Measurements from ENCODE around the gene C1QTNF6.
A peak's percentile ranks its signal among the peaks of the same experiment; 100 is the strongest.

Gene C1QTNF6

DNA sequence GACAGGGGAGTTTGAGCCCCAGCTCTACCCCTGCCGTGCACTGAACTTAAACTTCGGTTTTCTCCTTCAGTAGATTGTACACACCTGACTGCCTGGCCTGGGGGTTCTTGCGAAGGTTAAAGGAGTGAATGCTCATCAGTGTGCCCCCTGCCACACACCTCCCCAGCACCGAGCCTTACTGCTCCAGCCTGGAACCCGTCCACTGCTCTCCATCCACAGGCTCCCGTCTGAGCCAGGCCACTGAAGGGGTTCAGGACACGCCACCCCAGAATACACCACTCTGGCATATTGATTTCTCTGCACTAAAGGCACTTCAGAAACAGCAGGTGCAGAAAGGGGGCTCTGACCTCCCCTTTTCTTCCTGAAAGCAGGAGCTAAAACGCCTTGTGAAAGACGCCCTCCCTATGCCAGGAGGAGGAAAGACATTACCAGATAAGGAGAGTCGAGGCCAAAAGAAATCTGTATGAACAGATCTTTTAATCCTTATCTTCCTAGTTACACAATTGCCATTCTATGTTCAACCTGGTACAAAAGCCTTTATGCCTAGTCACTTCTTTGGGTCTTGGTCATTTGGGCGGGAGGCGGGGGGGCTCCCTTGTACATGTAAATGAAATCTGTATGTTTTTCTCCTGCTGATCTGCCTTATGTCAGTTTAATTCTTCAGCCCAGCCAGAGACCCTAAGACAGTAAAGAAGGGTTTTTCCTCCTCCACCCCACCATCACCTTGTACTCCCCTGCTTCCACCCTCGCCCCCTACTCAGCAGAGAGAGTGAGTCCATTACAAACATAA lies 26.1 kb upstream of the C1QTNF6 start:
- Mint-ChIP-seq H3K27me3 (no peaks in the 10 kb centered on the region), H3K4me3 (no peak overlapping the region), H3K36me3 (peaks cover 5% of the 10 kb centered on the region), H3K4me1 (peaks cover 72% of the 10 kb centered on the region), H3K9me3 (no peaks in the 10 kb centered on the region), H3K27ac (peak overlapping the region; percentile 30)

GRCh38 chr22:37213218-37213855 lies 25.3 kb upstream of the C1QTNF6 start:
- no peaks in the 10 kb centered on the region for H3K27me3 Mint-ChIP-seq
- no peak overlapping the region for H3K4me3 Mint-ChIP-seq
- H3K36me3 Mint-ChIP-seq = peaks cover 5% of the 10 kb centered on the region
- H3K9me3 Mint-ChIP-seq = no peaks in the 10 kb centered on the region
- H3K27ac Mint-ChIP-seq = no peak overlapping the region
- H3K4me1 Mint-ChIP-seq = peaks cover 72% of the 10 kb centered on the region

DNA sequence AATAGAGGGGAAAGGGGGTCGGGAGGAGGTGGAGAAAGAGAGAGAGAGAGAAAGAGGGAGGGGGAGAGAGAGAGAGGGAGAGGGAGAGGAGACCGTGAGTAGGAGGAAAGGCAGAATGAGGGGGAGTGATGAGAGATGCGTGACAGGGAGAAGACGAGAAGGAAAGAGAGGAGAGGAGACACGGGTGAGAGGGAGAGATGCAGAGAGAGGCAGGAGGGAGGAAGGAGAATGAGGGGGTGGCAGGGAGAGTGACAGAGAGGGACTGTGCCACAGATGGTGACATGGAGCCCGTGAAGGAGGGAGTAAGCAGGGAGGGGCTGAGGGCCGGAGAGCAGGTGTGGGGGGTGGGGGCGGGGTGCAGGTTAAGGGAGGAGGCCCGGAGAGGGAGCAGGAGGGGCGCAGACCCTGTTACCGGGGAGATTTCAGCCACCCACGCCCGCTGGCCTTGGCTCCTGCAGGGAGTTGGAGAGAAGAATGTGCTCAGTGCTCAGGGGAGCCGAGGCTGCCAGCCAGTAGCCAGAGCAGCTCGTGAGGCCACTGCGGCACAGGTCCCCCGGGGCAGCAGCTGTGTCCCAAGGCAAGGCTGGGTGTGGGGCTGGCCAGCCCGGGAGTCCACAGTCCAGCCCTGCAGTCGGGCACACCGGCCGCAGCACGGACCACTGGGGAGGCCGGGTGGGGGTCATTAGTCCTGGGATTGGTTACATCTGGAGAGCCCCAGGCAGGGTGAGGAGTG lies 24.3 kb upstream of the C1QTNF6 start, which contains the start of gene SSTR3:
Gene SSTR3 (minus strand): TSS at position 304 of the 733 bp plus-strand sequence. CDS start 4,674 bp downstream, outside the sequence.
- H3K9me3 Mint-ChIP-seq = no peaks in the 10 kb centered on the region
- H3K27me3 Mint-ChIP-seq = no peaks in the 10 kb centered on the region
- peaks cover 72% of the 10 kb centered on the region for H3K4me1 Mint-ChIP-seq
- H3K36me3 Mint-ChIP-seq = peaks cover 2% of the 10 kb centered on the region
- H3K27ac Mint-ChIP-seq = no peak within 1 kb of the TSS
- H3K4me3 Mint-ChIP-seq = peak within 1 kb of the TSS; percentile 1

DNA sequence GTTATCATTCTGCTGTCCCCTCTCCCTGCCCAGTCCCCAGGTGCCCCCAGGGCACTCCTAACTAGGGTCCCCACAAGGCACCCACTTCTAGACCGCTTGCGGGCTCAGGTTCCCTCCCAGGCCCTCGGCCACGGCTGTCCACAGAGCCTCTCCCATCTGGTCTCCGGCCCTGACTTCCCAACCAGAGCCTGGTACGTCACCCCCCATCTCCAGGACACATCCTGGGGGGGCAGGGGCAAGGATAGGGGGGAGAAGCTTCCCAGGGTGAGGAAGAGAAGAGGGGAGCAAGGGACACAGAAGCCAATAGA lies 23.8 kb upstream of the C1QTNF6 start:
- Mint-ChIP-seq H3K27ac (no peak overlapping the region), H3K36me3 (peaks cover 2% of the 10 kb centered on the region), H3K27me3 (no peaks in the 10 kb centered on the region), H3K9me3 (no peaks in the 10 kb centered on the region), H3K4me1 (peaks cover 71% of the 10 kb centered on the region), H3K4me3 (no peak overlapping the region)

DNA sequence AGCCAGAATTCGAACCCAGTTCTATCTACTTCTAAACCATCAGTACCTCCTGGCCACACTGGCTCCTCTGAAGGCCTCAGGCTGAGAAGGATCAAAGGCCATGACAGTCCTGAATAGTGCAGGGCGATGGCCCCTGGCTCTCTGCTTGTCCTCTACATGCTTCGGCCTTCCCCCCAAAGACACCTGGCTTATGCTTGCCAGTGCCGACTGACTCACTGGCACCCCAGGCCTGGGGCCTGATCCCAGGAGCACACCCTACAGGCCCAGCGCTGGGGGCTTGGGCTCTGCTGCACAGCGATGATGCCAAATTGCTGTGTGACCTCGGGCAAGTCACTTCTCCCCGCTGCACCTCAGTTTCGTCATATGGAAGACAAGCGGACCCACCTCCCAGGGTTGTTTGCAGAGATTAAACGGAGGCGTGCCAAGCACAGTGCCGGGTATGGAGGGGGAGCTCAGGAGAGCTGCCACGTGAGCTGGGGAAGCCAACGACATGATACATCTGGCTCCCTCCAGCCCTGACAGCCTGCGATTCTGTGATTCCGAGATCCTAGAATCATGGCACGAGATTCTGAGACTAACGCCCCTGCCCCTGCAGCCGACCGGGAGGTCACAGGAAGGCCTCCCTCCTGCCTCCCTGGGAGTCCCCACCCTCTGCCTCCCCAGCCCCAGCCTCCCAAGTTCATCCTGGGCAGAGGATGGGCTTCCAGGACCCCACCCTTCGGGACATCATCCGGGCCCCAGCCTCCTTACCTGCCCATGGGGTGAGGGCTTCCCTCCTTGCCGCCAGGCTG lies 23.2 kb upstream of the C1QTNF6 start:
- no peak overlapping the region for H3K4me3 Mint-ChIP-seq
- peaks cover 2% of the 10 kb centered on the region for H3K36me3 Mint-ChIP-seq
- H3K27me3 Mint-ChIP-seq = no peaks in the 10 kb centered on the region
- no peaks in the 10 kb centered on the region for H3K9me3 Mint-ChIP-seq
- H3K27ac Mint-ChIP-seq = no peak overlapping the region
- peaks cover 68% of the 10 kb centered on the region for H3K4me1 Mint-ChIP-seq

- Mint-ChIP-seq H3K36me3 (peaks cover 2% of the 10 kb centered on the region), H3K4me1 (peaks cover 70% of the 10 kb centered on the region), H3K9me3 (no peaks in the 10 kb centered on the region), H3K27ac (no peak overlapping the region), H3K27me3 (no peaks in the 10 kb centered on the region), H3K4me3 (no peak overlapping the region)
These were observed 22.2 kb upstream of the C1QTNF6 start for GRCh38 chr22:37210041-37210803.

GRCh38 chr22:37209140-37209845 lies 21.2 kb upstream of the C1QTNF6 start:
- Mint-ChIP-seq H3K36me3 (no peaks in the 10 kb centered on the region), H3K27ac (peak overlapping the region; percentile 14), H3K9me3 (no peaks in the 10 kb centered on the region), H3K27me3 (no peaks in the 10 kb centered on the region), H3K4me3 (no peak overlapping the region), H3K4me1 (peaks cover 70% of the 10 kb centered on the region)

DNA sequence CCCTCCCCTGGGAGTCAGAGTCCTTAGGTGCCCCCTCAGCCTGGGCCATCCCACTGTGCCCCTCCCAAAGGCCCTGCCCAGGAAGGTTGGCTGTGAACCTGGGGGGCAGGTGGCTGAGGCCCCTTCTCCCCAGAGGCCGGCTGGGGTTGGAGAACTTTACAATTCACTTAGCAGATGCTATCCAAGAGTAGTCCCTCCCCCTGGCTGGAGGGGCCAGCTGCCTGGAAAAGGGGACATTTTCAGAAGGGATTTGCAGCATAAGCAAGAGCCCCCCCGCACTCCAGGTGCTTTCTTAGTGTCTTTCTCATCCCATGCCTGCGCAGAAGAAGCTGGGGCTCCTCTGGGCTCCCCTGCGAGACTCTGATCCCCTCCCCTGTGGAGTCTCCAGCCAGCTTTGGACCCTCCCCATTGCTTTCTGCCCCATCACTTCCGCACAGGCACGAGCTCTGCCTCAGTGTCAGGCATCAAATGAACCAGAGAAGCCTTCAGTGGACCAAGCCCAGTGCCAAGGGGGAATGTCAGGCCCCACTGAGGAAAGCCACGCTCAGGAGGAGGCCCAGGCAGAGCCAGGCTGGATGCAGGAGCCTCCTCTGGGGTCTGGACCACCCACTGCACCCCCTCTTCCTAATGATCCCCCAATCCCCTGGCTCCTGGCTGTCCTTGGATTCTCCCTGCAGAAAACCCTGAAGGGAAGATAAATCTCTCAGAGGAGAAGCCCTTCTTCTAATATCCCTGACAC lies 20.5 kb upstream of the C1QTNF6 start:
- no peaks in the 10 kb centered on the region for H3K27me3 Mint-ChIP-seq
- H3K9me3 Mint-ChIP-seq = no peaks in the 10 kb centered on the region
- H3K27ac Mint-ChIP-seq = peak overlapping the region; percentile 79
- peak overlapping the region; percentile 33 for H3K4me3 Mint-ChIP-seq
- peaks cover 70% of the 10 kb centered on the region for H3K4me1 Mint-ChIP-seq
- H3K36me3 Mint-ChIP-seq = no peaks in the 10 kb centered on the region

DNA sequence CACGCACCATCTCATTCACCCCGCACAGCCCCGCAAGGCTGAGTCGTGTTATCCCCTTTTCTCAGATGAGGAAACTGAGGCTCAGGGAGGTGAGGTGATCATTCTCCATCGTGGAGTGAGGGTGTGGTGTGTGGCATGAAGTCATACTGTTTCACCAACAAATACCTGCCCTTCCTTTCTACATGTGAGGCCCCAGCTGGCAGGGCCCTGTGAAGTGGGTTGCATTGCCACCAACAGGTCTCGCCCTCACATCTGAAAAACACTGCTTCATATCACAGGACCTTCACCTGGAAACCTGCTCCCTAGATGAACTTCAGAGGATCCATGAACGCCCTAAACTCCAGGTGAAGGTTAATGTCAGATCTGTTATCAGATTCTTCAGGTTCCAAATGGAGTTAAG lies 19.9 kb upstream of the C1QTNF6 start:
- Mint-ChIP-seq H3K27me3 (no peaks in the 10 kb centered on the region), H3K4me3 (peak overlapping the region; percentile 33), H3K27ac (peak overlapping the region; percentile 79), H3K4me1 (peaks cover 68% of the 10 kb centered on the region), H3K36me3 (no peaks in the 10 kb centered on the region), H3K9me3 (no peaks in the 10 kb centered on the region)

GRCh38 chr22:37206841-37207821 lies 19.1 kb upstream of the C1QTNF6 start:
- H3K4me3 Mint-ChIP-seq = no peak overlapping the region
- no peaks in the 10 kb centered on the region for H3K27me3 Mint-ChIP-seq
- H3K36me3 Mint-ChIP-seq = no peaks in the 10 kb centered on the region
- H3K27ac Mint-ChIP-seq = peak overlapping the region; percentile 59
- no peaks in the 10 kb centered on the region for H3K9me3 Mint-ChIP-seq
- peaks cover 66% of the 10 kb centered on the region for H3K4me1 Mint-ChIP-seq

DNA sequence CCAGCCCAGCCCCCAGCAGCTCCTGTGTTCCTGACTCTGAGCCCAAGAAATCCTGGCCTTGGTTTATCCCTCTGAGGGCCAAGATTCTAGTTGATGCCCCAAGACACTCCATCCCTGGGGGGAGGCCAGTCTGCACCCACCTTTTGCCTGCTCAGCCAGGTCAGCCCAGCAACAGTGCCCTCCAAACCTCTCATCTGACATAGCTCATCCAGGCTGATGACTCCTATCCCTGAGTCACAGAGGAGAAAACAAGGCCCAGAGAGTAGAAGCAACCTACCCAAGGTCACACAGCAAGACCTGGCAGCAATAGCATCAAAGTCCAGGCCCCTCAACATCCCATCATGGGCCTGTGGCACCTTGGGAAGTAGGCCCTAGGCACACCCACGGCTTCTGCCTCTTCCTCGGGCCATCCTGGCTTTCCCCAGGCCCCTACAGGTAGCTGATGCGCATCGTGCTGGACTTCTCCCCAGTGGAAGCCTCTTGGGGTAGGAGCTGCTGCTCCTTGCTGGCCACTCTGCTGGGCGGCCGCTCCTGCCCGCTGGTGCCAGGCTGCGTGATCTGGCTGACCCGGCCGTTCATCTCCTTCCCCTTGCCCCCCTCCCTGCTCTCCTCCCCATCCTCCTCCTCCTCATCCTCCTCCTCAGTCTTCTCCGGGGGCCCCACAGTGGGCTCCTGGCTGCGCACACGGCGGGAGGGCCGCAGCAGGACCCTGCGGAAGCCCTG lies 18.2 kb upstream of the C1QTNF6 start:
- no peak overlapping the region for H3K4me3 Mint-ChIP-seq
- H3K9me3 Mint-ChIP-seq = no peaks in the 10 kb centered on the region
- H3K27me3 Mint-ChIP-seq = no peaks in the 10 kb centered on the region
- peaks cover 63% of the 10 kb centered on the region for H3K4me1 Mint-ChIP-seq
- no peaks in the 10 kb centered on the region for H3K36me3 Mint-ChIP-seq
- no peak overlapping the region for H3K27ac Mint-ChIP-seq

DNA sequence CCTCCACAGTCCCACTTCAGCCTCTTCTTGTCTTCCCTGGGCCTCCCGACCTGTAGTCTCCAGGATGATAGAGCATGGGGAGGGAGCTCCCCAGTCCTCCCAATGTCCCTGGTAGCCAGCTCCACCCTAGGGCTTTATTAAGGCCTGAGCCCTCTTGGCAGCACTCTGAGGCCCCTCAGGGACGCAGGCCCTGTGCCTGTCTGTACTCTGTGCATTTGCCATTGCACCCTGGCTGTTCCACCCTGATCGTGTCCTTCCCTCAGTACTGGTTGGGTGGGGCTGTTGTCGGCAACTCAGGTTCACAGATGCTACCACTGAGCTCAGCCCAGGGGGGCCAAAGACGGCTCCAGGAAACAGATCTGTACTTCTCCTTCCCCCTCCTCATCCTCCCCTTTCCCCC lies 17.0 kb upstream of the C1QTNF6 start:
- no peaks in the 10 kb centered on the region for H3K27me3 Mint-ChIP-seq
- H3K4me3 Mint-ChIP-seq = no peak overlapping the region
- H3K9me3 Mint-ChIP-seq = no peaks in the 10 kb centered on the region
- no peaks in the 10 kb centered on the region for H3K36me3 Mint-ChIP-seq
- peaks cover 57% of the 10 kb centered on the region for H3K4me1 Mint-ChIP-seq
- peak overlapping the region; percentile 26 for H3K27ac Mint-ChIP-seq

Measured in activated naive CD4-positive, alpha-beta T cell treated with anti-CD3 and anti-CD28 coated beads, Interleukin-2, amount 50 U/mL, for 24 hours (primary cell).